NB4 (cell line): ENCODE measurements around the gene AGPS.
A peak's percentile ranks its signal among the peaks of the same experiment; 100 is the strongest.
"Not testable (repeated sequence)": the region's sequence is repeated elsewhere in the genome, so short reads cannot be mapped to it uniquely, and the experiment has no call there.

Source experiments
- DNase-seq: peaks from one replicate; pipeline ENCODE4 v3.0.0; 2010; ENCODE audit warnings: low read depth
- H3K4me3 ChIP-seq: one replicate; pipeline ENCODE4 v1.5.1; 2011; ENCODE audit warnings: mild to moderate bottlenecking, low read depth, low read length, moderate library complexity
- MYC ChIP-seq: IDR thresholded peaks from 2 replicates; pipeline ENCODE4 v1.6.1; 2011; ENCODE audit warnings: low read depth, low read length
- POLR2A ChIP-seq: IDR thresholded peaks from 2 replicates; pipeline ENCODE4 v1.6.1; 2011; ENCODE audit warnings: mild to moderate bottlenecking; ENCODE audit not compliant: insufficient read length; ENCODE audit errors: extremely low read depth
- TF ChIP-seq, protein P1 (sequence below): IDR thresholded peaks from one replicate; pipeline ENCODE4 v1.5.1; 2012; ENCODE audit warnings: low read depth, low read length
- TF ChIP-seq, protein P2 (sequence below): IDR thresholded peaks from 2 replicates; pipeline ENCODE4 v1.6.1; 2011; ENCODE audit warnings: low read depth, low read length

AGPS gene

DNA sequence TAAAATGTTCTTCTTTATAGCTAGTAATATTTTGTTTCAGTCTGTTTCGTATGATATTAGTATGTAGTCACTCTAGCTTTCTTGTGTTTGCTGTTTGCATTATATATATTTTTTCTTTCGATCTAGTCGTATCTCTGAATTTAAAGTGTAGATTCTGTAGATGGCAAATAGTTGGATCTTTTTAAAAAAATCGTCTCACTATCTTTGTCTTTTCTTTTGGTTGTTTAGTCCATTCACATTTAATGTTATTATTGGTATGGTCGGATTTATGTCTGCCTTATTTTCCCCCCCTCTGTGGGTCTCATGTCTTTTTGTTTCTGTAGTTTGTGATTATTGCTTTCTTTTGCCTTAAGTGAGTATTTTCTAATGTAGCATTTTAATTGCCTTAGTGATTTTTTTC is 84.3 kb downstream of the AGPS start:
- TF ChIP-seq MYC = no peak
- TF ChIP-seq, protein P1, sequence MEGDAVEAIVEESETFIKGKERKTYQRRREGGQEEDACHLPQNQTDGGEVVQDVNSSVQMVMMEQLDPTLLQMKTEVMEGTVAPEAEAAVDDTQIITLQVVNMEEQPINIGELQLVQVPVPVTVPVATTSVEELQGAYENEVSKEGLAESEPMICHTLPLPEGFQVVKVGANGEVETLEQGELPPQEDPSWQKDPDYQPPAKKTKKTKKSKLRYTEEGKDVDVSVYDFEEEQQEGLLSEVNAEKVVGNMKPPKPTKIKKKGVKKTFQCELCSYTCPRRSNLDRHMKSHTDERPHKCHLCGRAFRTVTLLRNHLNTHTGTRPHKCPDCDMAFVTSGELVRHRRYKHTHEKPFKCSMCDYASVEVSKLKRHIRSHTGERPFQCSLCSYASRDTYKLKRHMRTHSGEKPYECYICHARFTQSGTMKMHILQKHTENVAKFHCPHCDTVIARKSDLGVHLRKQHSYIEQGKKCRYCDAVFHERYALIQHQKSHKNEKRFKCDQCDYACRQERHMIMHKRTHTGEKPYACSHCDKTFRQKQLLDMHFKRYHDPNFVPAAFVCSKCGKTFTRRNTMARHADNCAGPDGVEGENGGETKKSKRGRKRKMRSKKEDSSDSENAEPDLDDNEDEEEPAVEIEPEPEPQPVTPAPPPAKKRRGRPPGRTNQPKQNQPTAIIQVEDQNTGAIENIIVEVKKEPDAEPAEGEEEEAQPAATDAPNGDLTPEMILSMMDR = no peak
- TF ChIP-seq, protein P2, sequence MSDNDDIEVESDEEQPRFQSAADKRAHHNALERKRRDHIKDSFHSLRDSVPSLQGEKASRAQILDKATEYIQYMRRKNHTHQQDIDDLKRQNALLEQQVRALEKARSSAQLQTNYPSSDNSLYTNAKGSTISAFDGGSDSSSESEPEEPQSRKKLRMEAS = no peak
- TF ChIP-seq POLR2A = no peak
- DNase-seq = no peak
- no peak overlapping the region for H3K4me3 ChIP-seq

DNA sequence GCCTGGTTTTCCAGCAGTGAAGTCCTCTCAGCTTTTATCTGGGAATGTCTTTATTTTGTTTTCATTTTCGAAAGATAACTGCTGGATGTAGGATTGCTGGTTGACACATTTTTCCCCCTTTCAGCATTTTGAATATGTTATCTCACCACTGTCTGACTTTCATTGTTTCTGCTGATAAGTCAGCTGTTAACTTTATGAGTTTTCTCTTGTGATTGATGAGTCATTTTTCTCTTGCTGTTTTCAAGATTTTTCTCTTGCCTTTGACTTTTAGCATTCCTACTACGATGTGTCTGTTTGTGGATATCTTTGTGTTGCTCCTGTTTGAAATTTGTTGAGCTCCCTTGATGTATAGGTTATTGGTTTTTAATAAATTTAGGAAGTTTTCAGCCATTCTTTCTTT is 85.5 kb downstream of the AGPS start:
- H3K4me3 ChIP-seq = no peak overlapping the region
- DNase-seq = peak; percentile 6
- TF ChIP-seq, protein P1 = no peak
- TF ChIP-seq POLR2A (no peak), MYC (no peak)
- TF ChIP-seq, protein P2 = no peak

DNA sequence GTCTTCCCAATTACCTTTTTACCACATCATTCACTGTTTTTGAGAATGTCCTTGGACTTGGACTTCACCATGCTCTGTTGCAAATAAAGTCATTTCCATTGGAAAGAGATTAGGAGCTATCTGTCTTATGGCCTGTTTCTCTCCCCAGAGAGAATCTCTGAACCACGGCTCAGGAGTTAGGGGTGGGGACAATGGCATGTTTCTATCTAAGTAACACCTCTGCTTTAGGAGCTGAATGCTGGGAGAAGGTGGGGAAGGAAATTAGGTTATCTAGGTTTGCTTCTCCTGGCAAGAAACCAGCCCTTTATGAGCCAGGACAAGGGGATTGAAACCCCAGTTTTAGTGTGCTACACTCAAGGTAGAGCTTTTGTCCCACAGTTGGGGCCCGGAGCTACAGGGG is 86.3 kb downstream of the AGPS start:
- no peak for DNase-seq
- TF ChIP-seq MYC (no peak), POLR2A (no peak)
- TF ChIP-seq, protein P1 = no peak
- TF ChIP-seq, protein P2 = no peak
- no peak overlapping the region for H3K4me3 ChIP-seq

DNA sequence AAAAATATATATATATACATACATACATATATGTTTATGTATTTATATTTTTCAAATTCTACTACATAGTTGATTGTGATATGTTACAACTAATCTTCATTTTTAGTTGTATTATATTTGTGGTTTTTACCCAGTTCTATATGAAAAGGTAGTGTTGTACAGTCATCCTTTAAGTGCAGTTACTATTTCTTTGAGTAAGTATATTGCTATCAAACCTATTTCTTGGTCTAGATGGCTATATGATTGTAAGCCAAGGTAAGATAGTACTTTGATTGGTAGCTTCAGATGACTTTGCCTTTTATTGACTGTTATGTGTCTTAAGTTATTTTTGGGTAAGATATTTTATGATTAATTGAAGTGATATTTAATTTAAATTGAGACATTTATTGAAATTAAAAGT is 89.6 kb downstream of the AGPS start:
- no peak for DNase-seq
- no peak overlapping the region for H3K4me3 ChIP-seq
- TF ChIP-seq, protein P2 = no peak

DNA sequence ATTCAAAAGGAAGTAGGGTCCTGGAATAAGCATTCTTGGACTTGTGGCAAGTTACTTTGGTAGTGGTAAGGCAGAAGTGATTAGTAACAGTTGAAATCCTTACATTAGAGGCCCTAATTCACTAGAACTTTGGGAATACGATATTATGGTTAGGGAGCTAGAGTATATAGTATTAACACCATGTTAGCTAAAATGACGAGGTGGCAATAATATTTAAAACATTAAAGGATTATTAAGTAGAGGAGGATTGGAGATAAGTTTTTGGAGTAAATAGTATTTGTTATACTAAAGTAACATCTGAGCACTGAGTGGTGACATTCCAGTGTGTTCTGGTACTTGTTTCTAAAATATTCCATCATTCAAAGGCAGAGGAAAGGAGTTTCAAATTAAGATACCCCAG is 91.0 kb downstream of the AGPS start:
- H3K4me3 ChIP-seq = no peak overlapping the region
- TF ChIP-seq, protein P2 = no peak
- TF ChIP-seq MYC (no peak), POLR2A (no peak)
- TF ChIP-seq, protein P1 = no peak
- no peak for DNase-seq

DNA sequence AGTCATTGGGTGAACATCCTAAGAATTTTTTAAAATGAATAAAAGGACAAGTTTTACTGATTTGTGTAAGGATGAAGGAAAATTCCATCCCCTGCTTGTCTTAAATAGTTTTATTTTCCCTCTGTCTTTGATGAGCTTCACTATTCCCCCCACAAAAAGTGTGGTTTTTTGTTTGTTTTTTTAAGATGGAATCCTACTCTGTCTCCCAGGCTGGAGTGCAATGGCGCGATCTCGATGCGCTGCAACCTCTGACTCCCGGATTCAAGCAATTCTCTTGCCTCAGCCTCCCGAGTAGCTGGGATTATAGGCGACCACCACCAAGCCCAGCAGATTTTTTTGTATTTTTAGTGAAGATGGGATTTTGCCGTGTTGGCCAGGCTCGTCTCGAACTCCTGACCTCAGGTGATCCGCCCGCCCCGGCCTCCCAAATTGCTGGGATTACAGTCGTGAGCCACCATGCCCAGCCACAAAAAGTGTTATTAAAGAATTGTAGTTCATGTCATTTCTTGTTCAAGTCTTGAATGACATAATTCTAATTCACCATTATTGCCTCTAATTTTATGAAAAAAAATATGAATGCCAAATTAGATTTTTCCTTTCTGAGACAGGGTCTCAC is 91.7 kb downstream of the AGPS start:
- no peak overlapping the region for H3K4me3 ChIP-seq
- TF ChIP-seq, protein P2 = no peak
- TF ChIP-seq POLR2A (no peak), MYC (no peak)
- TF ChIP-seq, protein P1 = no peak
- no peak for DNase-seq

DNA sequence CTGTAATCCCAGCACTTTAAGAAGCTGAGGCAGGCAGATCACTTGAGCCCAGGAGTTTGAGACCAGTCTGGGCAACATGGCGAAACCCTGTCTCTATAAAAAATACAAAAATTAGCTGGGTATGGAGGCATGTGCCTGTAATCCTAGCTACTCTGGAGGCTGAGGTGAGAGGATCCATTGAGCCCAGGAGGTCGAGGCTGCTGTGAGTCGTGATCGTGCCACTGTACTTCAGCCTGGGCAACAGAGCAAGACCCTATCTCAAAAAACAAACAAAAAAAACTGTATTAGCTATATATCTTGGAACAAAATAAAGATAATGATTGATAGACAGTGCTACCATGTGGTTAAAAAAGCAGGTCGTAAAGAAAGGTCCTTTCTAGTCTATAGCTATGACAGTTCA is 93.1 kb downstream of the AGPS start:
- not testable (repeated sequence) for DNase-seq, H3K4me3 ChIP-seq
